ENCODE results near the gene LDAH. TPM values are rescaled to one million over a fixed set of nuclear protein-coding genes. Genes with fewer than 3 reads are reported as not detected.

LDAH gene
- total and polyA plus RNA-seq, 2 experiments from 2014 or later: 12.1 to 37.5 TPM

DNA sequence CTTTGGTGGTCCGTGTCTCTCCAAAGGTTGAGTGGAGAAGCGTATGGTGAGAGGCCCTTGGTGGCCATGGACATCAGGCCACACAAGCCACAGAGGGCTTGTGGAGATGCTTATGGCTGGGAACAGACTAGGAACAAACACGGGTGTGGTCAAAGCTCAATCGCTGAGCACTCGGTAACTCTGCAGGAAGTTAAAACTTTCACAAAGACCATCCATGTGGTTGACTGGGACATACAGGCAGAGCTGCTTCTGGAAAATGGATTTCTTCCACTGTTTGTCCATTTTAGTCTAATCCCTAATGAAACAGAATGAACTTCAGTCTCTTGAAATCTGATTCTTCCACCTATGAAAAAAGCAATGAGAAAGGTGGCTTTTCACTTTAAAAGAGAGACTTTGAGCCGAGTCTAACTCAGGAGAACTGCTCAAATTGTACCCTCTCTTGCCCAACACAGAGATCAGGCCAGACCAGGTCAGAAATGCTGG, 138.3 kb downstream of the LDAH start (continued):
- TF ChIP-seq, protein P1, sequence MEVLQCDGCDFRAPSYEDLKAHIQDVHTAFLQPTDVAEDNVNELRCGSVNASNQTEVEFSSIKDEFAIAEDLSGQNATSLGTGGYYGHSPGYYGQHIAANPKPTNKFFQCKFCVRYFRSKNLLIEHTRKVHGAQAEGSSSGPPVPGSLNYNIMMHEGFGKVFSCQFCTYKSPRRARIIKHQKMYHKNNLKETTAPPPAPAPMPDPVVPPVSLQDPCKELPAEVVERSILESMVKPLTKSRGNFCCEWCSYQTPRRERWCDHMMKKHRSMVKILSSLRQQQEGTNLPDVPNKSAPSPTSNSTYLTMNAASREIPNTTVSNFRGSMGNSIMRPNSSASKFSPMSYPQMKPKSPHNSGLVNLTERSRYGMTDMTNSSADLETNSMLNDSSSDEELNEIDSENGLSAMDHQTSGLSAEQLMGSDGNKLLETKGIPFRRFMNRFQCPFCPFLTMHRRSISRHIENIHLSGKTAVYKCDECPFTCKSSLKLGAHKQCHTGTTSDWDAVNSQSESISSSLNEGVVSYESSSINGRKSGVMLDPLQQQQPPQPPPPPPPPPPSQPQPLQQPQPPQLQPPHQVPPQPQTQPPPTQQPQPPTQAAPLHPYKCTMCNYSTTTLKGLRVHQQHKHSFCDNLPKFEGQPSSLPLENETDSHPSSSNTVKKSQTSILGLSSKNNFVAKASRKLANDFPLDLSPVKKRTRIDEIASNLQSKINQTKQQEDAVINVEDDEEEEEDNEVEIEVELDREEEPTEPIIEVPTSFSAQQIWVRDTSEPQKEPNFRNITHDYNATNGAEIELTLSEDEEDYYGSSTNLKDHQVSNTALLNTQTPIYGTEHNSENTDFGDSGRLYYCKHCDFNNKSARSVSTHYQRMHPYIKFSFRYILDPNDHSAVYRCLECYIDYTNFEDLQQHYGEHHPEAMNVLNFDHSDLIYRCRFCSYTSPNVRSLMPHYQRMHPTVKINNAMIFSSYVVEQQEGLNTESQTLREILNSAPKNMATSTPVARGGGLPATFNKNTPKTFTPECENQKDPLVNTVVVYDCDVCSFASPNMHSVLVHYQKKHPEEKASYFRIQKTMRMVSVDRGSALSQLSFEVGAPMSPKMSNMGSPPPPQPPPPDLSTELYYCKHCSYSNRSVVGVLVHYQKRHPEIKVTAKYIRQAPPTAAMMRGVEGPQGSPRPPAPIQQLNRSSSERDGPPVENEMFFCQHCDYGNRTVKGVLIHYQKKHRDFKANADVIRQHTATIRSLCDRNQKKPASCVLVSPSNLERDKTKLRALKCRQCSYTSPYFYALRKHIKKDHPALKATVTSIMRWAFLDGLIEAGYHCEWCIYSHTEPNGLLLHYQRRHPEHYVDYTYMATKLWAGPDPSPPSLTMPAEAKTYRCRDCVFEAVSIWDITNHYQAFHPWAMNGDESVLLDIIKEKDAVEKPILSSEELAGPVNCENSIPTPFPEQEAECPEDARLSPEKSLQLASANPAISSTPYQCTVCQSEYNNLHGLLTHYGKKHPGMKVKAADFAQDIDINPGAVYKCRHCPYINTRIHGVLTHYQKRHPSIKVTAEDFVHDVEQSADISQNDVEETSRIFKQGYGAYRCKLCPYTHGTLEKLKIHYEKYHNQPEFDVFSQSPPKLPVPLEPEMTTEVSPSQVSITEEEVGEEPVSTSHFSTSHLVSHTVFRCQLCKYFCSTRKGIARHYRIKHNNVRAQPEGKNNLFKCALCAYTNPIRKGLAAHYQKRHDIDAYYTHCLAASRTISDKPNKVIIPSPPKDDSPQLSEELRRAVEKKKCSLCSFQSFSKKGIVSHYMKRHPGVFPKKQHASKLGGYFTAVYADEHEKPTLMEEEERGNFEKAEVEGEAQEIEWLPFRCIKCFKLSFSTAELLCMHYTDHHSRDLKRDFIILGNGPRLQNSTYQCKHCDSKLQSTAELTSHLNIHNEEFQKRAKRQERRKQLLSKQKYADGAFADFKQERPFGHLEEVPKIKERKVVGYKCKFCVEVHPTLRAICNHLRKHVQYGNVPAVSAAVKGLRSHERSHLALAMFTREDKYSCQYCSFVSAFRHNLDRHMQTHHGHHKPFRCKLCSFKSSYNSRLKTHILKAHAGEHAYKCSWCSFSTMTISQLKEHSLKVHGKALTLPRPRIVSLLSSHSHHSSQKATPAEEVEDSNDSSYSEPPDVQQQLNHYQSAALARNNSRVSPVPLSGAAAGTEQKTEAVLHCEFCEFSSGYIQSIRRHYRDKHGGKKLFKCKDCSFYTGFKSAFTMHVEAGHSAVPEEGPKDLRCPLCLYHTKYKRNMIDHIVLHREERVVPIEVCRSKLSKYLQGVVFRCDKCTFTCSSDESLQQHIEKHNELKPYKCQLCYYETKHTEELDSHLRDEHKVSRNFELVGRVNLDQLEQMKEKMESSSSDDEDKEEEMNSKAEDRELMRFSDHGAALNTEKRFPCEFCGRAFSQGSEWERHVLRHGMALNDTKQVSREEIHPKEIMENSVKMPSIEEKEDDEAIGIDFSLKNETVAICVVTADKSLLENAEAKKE (CRISPR knock-in tag; IDR thresholded peaks at IDR 0.05): no peak

DNA sequence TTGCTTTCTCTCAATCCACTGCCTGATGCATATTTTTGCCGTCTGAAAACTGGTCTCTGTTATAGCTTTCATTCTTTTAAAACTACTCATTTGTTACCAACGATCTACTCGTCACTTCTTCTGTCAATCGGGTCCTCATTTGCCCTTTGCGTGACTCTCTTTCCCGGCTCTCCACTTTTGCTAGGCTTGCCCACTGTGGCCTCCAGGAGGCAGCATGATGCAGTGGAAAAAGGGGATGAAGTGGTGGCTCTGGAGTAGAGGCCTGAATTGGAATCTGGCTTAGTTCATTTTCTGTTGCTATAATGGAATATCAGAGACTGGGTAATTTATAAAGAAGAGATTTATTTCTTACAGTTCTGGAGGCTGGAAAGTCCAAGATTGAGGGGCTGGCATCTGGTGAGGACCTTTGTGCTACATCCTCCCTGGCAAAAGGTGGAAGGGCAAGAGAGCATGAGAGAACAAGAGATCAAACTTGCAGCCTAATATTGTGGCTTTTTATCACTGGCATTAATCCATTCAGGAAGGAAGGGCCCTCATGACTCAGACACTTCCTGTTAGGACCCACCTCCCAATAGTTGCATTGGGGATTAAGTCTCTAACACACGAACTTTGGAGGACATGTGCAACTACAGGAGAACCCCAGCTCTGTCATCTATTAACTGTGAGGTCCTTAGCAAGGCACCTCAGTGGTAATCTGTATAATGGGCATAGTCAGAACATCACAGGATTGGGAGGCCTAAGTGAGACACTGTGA, 140.6 kb downstream of the LDAH start:
- Histone ChIP-seq H4K20me1 (replicated peaks; ENCODE audit: insufficient read depth) (no peaks in the 10 kb centered on the region; the same call in none of the 2 replicates), H3K9me2 (ENCODE audit: insufficient read depth) (no peaks in the 10 kb centered on the region), H3F3A (replicated peaks; ENCODE audit: low read depth) (no peaks in the 10 kb centered on the region), H2AFZ (no peak overlapping the region), H3K4me2 (no peak overlapping the region), H3K36me3 (ENCODE audit: insufficient read depth) (no peaks in the 10 kb centered on the region), H3K27ac (ENCODE audit: low read depth) (no peak overlapping the region), H3K79me2 (replicated peaks; ENCODE audit: insufficient read depth) (no peaks in the 10 kb centered on the region), H3K4me1 (ENCODE audit: insufficient read depth) (no peaks in the 10 kb centered on the region), H3K4me3 (no peak overlapping the region), H3K27me3 (ENCODE audit: insufficient read depth) (no peaks in the 10 kb centered on the region)
- Mint-ChIP-seq H3K4me3 (no peak overlapping the region), H3K27ac (no peak overlapping the region), H3K9me3 (no peaks in the 10 kb centered on the region), H3K27me3 (ENCODE audit: insufficient read depth, low read depth, poor library complexity) (no peaks in the 10 kb centered on the region), H3K4me1 (peaks cover 5% of the 10 kb centered on the region; the same call in 2 of the 3 replicates), H3K36me3 (ENCODE audit: low read depth) (0 out of 3 replicates have a peak, but pooled peaks cover 2% of the 10 kb centered on the region)
- TF ChIP-seq, protein P2, sequence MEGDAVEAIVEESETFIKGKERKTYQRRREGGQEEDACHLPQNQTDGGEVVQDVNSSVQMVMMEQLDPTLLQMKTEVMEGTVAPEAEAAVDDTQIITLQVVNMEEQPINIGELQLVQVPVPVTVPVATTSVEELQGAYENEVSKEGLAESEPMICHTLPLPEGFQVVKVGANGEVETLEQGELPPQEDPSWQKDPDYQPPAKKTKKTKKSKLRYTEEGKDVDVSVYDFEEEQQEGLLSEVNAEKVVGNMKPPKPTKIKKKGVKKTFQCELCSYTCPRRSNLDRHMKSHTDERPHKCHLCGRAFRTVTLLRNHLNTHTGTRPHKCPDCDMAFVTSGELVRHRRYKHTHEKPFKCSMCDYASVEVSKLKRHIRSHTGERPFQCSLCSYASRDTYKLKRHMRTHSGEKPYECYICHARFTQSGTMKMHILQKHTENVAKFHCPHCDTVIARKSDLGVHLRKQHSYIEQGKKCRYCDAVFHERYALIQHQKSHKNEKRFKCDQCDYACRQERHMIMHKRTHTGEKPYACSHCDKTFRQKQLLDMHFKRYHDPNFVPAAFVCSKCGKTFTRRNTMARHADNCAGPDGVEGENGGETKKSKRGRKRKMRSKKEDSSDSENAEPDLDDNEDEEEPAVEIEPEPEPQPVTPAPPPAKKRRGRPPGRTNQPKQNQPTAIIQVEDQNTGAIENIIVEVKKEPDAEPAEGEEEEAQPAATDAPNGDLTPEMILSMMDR (conservative IDR thresholded peaks at IDR 0.05; ENCODE audit: low read depth in 2 of 2): peak; percentile 77 to 84
- no peak for TF ChIP-seq POLR2AphosphoS5 (IDR thresholded peaks at IDR 0.05; ENCODE audit: low read depth)
- DNase-seq (ENCODE audit: low spot score) (peak; percentile 64), ATAC-seq (peak; percentile 75)

Measured in GM23338 (cell line).